Keratinocyte (primary cell): ENCODE measurements around the gene ASB15. TPM values are rescaled to one million over a fixed set of nuclear protein-coding genes. Genes with fewer than 3 reads are reported as not detected.

Experiments
- DNase-seq: peaks from one replicate; pipeline ENCODE4 v3.0.0-alpha.2; 2011; ENCODE audit warnings: low read depth, missing footprints, low spot score
- FAIRE-seq: peaks from 2 replicates; lab custom pipeline; 2011; peaks lifted over from hg19 to GRCh38; lab: Jason Lieb, UNC
- H2AFZ ChIP-seq: 2 replicates; pipeline ENCODE4 v1.6.0; 2012; ENCODE audit warnings: low read length, control low read depth, inconsistent platforms; ENCODE audit not compliant: control insufficient read depth
- H3K27ac ChIP-seq: 2 replicates; pipeline ENCODE4 v1.5.1; 2011; ENCODE audit warnings: low read length; ENCODE audit not compliant: control insufficient read depth, insufficient read depth
- H3K27me3 ChIP-seq: 3 replicates; pipeline ENCODE4 v1.6.0; 2011; ENCODE audit warnings: low read length; ENCODE audit not compliant: control insufficient read depth, insufficient read depth; ENCODE audit errors: extremely low read depth
- H3K36me3 ChIP-seq, 2 experiments: 2 replicates in 1 of 2; 3 replicates in 1 of 2; pipeline ENCODE4 v1.5.1; 2011; ENCODE audit warnings: low read length in 2 of 2, mild to moderate bottlenecking in 1 of 2; ENCODE audit not compliant: control insufficient read depth in 2 of 2, insufficient read depth in 2 of 2; ENCODE audit errors: extremely low read depth in 1 of 2
- H3K4me1 ChIP-seq: 3 replicates; pipeline ENCODE4 v1.5.1; 2011; ENCODE audit warnings: low read length; ENCODE audit not compliant: control insufficient read depth, insufficient read depth; ENCODE audit errors: extremely low read depth
- H3K4me2 ChIP-seq: 3 replicates; pipeline ENCODE4 v1.6.0; 2011; ENCODE audit warnings: low read depth, low read length; ENCODE audit not compliant: control insufficient read depth, insufficient read depth; ENCODE audit errors: extremely low read depth
- H3K4me3 ChIP-seq, 3 experiments: fragments of 200-600 bp in 1 of 3; sonication (generic) in 1 of 3; 2 replicates in 2 of 3; 3 replicates in 1 of 3; pipeline ENCODE4 v1.5.1; 2011 to 2016; ENCODE audit warnings: low read length in 3 of 3, mild to moderate bottlenecking in 3 of 3, control low read depth in 2 of 3, inconsistent platforms in 1 of 3, low read depth in 1 of 3, mixed read lengths in 1 of 3, mixed run types in 1 of 3, moderate library complexity in 1 of 3; ENCODE audit not compliant: control insufficient read depth in 2 of 3, insufficient read depth in 2 of 3; ENCODE audit errors: extremely low read depth in 1 of 3
- H3K79me2 ChIP-seq: 2 replicates; pipeline ENCODE4 v1.6.0; 2012; ENCODE audit warnings: low read length; ENCODE audit not compliant: control insufficient read depth, insufficient read depth
- H3K9ac ChIP-seq: 3 replicates; pipeline ENCODE4 v1.6.0; 2011; ENCODE audit warnings: low read length; ENCODE audit not compliant: control insufficient read depth, insufficient read depth; ENCODE audit errors: extremely low read depth
- H3K9me1 ChIP-seq: 3 replicates; pipeline ENCODE4 v1.6.0; 2011; ENCODE audit warnings: low read length; ENCODE audit not compliant: control insufficient read depth, insufficient read depth; ENCODE audit errors: extremely low read depth
- H3K9me3 ChIP-seq: 2 replicates; pipeline ENCODE4 v1.5.1; 2012; ENCODE audit warnings: low read depth, low read length; ENCODE audit not compliant: control insufficient read depth
- H4K20me1 ChIP-seq: 3 replicates; pipeline ENCODE4 v1.6.0; 2011; ENCODE audit warnings: low read length; ENCODE audit not compliant: control insufficient read depth, insufficient read depth; ENCODE audit errors: extremely low read depth
- EZH2 ChIP-seq: IDR thresholded peaks from one replicate; pipeline ENCODE4 v1.6.1; 2012; ENCODE audit warnings: inconsistent platforms, mild to moderate bottlenecking, low read length, moderate library complexity
- dilution Hi-C: fragments of 300-500 bp; cut with MboI; formaldehyde crosslinking; loops from one replicate; pipeline ENCODE4 v1.7.0; 2020; ENCODE audit warnings: low sequenced_read_pairs; ENCODE audit not compliant: extremely low pct_ligation_motif_present
- polyA plus RNA-seq, 5 experiments: library from polyadenylated mRNA; depleted of rRNA in 3 of 5; stranded (reverse) in 3 of 5; stranded (forward) in 1 of 5; unstranded in 1 of 5; fragments of >200 nt; gene quantifications; 1 replicate in 1 of 5; 2 replicates in 3 of 5; 3 replicates in 1 of 5; pipeline versions ENCODE4 v1.2.1 to v1.2.3, GENCODE V29; 2011 to 2012; ENCODE audit warnings: missing spikeins in 2 of 5, low read depth in 1 of 5, low replicate concordance in 1 of 5
- TF ChIP-seq, protein P1 (sequence below), 3 experiments: IDR thresholded peaks in 1 of 3; conservative IDR thresholded peaks in 1 of 3; optimal IDR thresholded peaks in 1 of 3; 2 replicates in 2 of 3; 3 replicates in 1 of 3; pipeline versions ENCODE3 to v1.5.1; 2011; ENCODE audit warnings: low read length in 3 of 3, mild to moderate bottlenecking in 3 of 3, moderate library complexity in 2 of 3, control low read depth in 1 of 3, inconsistent platforms in 1 of 3; ENCODE audit not compliant: insufficient read depth in 2 of 3; ENCODE audit errors: extremely low read depth in 1 of 3

Gene ASB15
- polyA plus RNA-seq, 1 donor (not counting 4 experiments of a cell fraction or from before 2014, with no cell fraction given): not detected

DNA sequence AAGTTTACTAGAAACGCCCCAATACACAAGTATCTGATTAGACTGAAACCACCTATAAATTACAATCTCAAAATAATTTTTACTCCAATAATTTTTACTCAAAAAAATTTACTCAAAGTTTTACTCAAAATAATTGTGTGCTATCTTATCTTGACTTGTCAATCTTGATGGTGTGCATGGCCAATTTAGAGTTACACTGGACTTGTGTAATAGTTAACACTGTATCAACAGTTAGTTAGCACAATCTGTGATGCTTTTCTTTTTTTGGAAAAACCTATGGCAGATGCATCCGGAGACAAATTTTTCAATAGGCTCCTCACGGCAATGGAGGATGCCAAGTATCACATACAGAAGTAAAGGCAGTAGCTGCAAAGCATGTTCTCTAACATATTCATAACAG is 79.0 kb downstream of the ASB15 start:
- no peaks in the 10 kb centered on the region for H4K20me1 ChIP-seq
- no peak for DNase-seq

DNA sequence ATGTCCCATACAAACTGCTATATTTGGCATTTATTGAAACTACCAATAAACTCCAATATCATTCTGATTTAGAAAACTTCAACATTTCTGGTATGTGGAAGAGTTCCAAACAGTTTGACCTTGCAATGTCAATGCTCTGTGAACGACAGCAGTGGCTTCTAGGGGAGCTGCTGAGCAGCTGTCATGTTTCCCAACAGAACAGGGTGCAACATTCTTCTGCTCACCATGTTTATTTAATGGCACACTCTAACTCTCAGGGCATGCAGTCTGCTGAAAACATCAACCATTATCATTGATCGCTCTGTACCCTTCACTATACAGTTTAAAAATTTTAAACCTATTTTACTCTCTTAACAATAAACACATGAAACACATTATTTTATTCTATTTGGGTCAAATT is 79.9 kb downstream of the ASB15 start:
- H3K79me2 ChIP-seq: no peaks in the 10 kb centered on the region
- no peak overlapping the region for H3K9ac ChIP-seq
- no peaks in the 10 kb centered on the region for H3K9me3 ChIP-seq
- no peaks in the 10 kb centered on the region for H3K27me3 ChIP-seq
- FAIRE-seq (no peak), DNase-seq (no peak)
- no peak overlapping the region for H3K27ac ChIP-seq
- peaks cover 2 to 3% of the 10 kb centered on the region in 2 experiments for H3K36me3 ChIP-seq
- no peaks in the 10 kb centered on the region for H3K4me1 ChIP-seq
- H3K9me1 ChIP-seq: no peaks in the 10 kb centered on the region
- TF ChIP-seq EZH2: no peak
- TF ChIP-seq, protein P1, sequence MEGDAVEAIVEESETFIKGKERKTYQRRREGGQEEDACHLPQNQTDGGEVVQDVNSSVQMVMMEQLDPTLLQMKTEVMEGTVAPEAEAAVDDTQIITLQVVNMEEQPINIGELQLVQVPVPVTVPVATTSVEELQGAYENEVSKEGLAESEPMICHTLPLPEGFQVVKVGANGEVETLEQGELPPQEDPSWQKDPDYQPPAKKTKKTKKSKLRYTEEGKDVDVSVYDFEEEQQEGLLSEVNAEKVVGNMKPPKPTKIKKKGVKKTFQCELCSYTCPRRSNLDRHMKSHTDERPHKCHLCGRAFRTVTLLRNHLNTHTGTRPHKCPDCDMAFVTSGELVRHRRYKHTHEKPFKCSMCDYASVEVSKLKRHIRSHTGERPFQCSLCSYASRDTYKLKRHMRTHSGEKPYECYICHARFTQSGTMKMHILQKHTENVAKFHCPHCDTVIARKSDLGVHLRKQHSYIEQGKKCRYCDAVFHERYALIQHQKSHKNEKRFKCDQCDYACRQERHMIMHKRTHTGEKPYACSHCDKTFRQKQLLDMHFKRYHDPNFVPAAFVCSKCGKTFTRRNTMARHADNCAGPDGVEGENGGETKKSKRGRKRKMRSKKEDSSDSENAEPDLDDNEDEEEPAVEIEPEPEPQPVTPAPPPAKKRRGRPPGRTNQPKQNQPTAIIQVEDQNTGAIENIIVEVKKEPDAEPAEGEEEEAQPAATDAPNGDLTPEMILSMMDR (optimal IDR thresholded peaks at IDR 0.05 in 1 of 3, IDR thresholded peaks at IDR 0.05 in 1 of 3, conservative IDR thresholded peaks at IDR 0.05 in 1 of 3; ENCODE audit: extremely low read depth in 1 of 3, insufficient read depth in 2 of 3, low read length in 3 of 3): no peak
- H4K20me1 ChIP-seq: no peaks in the 10 kb centered on the region
- H3K4me2 ChIP-seq: no peak overlapping the region
- dilution Hi-C loops: no loop called here
- H3K4me3 ChIP-seq: no peak overlapping the region
- no peak overlapping the region for H2AFZ ChIP-seq

More for the DNA sequence above, 79.0 kb downstream of the ASB15 start:
- no peaks in the 10 kb centered on the region for H3K27me3 ChIP-seq
- H3K9me3 ChIP-seq: no peaks in the 10 kb centered on the region
- H3K9me1 ChIP-seq: no peaks in the 10 kb centered on the region
- H3K36me3 ChIP-seq: peaks cover 2 to 3% of the 10 kb centered on the region in 2 experiments
- no peak overlapping the region for H3K4me3 ChIP-seq
- no peak for TF ChIP-seq EZH2
- TF ChIP-seq, protein P1 (optimal IDR thresholded peaks at IDR 0.05 in 1 of 3, IDR thresholded peaks at IDR 0.05 in 1 of 3, conservative IDR thresholded peaks at IDR 0.05 in 1 of 3; ENCODE audit: extremely low read depth in 1 of 3, insufficient read depth in 2 of 3, low read length in 3 of 3): no peak
- dilution Hi-C loops: no loop called here
- H3K9ac ChIP-seq: no peak overlapping the region
- H3K4me1 ChIP-seq: peaks cover 5% of the 10 kb centered on the region
- H3K79me2 ChIP-seq: no peaks in the 10 kb centered on the region
- H3K4me2 ChIP-seq: no peak overlapping the region
- FAIRE-seq: no peak
- H3K27ac ChIP-seq: no peak overlapping the region
- no peak overlapping the region for H2AFZ ChIP-seq
